HEK293 (cell line): ENCODE data around the gene JPH3.

Experiments used
- CTCF ChIA-PET: fragments of 350-600 bp; formaldehyde crosslinking; extraction: SDS; loops from one replicate; lab custom pipeline; 2021; ENCODE audit warnings: antibody characterized with exemption; lab: Yijun Ruan, JAX
- POLR2A ChIA-PET: fragments of 300-600 bp; formaldehyde crosslinking; extraction: SDS; loops from one replicate; lab custom pipeline; 2020; ENCODE audit warnings: antibody characterized with exemption, inconsistent platforms; lab: Yijun Ruan, JAX
- H3K27ac ChIP-seq: fragments of 200-500 bp; sonication (Bioruptor generic); 2 replicates; pipeline ENCODE4 v1.5.1; 2014; ENCODE audit warnings: low read depth, low read length, control low read depth, inconsistent platforms; ENCODE audit errors: extremely low read depth
- H3K36me3 ChIP-seq, 2 experiments: fragments of 200-500 bp in 1 of 2; sonication (Bioruptor generic) in 1 of 2; 1 replicate in 1 of 2; 2 replicates in 1 of 2; pipeline ENCODE4 v1.5.1; 2014 to 2017; ENCODE audit warnings: inconsistent platforms in 2 of 2, low read length in 2 of 2; ENCODE audit not compliant: control insufficient read depth in 2 of 2, insufficient read depth in 1 of 2
- H3K4me1 ChIP-seq: fragments of 200-500 bp; sonication (Bioruptor generic); 2 replicates; pipeline ENCODE4 v1.5.1; 2014; ENCODE audit warnings: mild to moderate bottlenecking, low read length, inconsistent platforms; ENCODE audit not compliant: control insufficient read depth, insufficient read depth
- H3K4me3 ChIP-seq: 2 replicates; pipeline ENCODE4 v1.5.1; 2011; ENCODE audit warnings: low read depth, mild to moderate bottlenecking, control low read depth, low read length, moderate library complexity
- H3K9me3 ChIP-seq: fragments of 200-500 bp; sonication (Bioruptor generic); 2 replicates; pipeline ENCODE4 v1.5.1; 2014; ENCODE audit warnings: low read depth, low read length, inconsistent platforms; ENCODE audit not compliant: control insufficient read depth, insufficient read depth
- KLF9 ChIP-seq: fragments of 450-650 bp; formaldehyde crosslinking; IDR thresholded peaks from 2 replicates; pipeline ENCODE4 v1.5.1; 2016; ENCODE audit warnings: missing biosample characterization, missing genetic modification characterization, low read depth
- ZNF140 ChIP-seq: fragments of 450-650 bp; formaldehyde crosslinking; IDR thresholded peaks from 2 replicates; pipeline ENCODE4 v1.5.1; 2016; ENCODE audit warnings: missing biosample characterization, missing genetic modification characterization
- ZNF501 ChIP-seq: fragments of 450-650 bp; formaldehyde crosslinking; IDR thresholded peaks from 2 replicates; pipeline ENCODE4 v1.5.1; 2016; ENCODE audit warnings: missing biosample characterization, missing genetic modification characterization
- ZNF610 ChIP-seq: fragments of 450-650 bp; formaldehyde crosslinking; IDR thresholded peaks from 2 replicates; pipeline ENCODE4 v1.5.1; 2016; ENCODE audit warnings: missing biosample characterization, missing genetic modification characterization, borderline replicate concordance
- TF ChIP-seq, protein P1 (sequence below): fragments of 450-650 bp; formaldehyde crosslinking; IDR thresholded peaks from 2 replicates; pipeline ENCODE4 v1.5.1; 2016; ENCODE audit warnings: missing biosample characterization, missing genetic modification characterization
- TF ChIP-seq, protein P2 (sequence below): fragments of 450-650 bp; formaldehyde crosslinking; IDR thresholded peaks from 2 replicates; pipeline ENCODE4 v1.5.1; 2016; ENCODE audit warnings: missing biosample characterization, missing genetic modification characterization, borderline replicate concordance
- TF ChIP-seq, protein P3 (sequence below): fragments of 450-650 bp; formaldehyde crosslinking; IDR thresholded peaks from 2 replicates; pipeline ENCODE4 v1.5.1; 2017; ENCODE audit warnings: missing biosample characterization, mild to moderate bottlenecking, missing genetic modification characterization, moderate library complexity
- TF ChIP-seq, protein P4 (sequence below): fragments of 450-650 bp; formaldehyde crosslinking; IDR thresholded peaks from 2 replicates; pipeline ENCODE4 v1.5.1; 2017; ENCODE audit warnings: missing biosample characterization, missing genetic modification characterization

The JPH3 gene

DNA sequence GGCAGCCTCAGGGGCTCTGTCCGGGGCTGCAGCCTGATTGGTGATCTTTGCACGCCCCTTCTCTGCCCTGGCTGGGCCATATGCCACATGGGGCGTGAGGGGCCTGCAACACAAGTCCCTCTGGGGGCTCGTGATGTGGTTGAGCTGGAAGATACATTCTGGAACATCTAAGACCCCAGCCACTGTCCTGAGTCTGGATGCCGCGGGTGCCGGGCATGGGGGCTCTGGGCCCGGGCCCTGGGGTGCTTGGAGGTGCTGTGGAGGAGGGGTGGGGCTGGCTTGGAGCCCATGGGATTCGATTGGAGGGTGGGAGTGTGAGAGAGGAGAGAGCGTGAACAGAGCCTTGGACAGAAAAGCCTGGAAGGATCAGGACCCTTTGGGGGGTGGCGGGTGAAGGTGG, 39.4 kb downstream of the JPH3 start:
- ChIA-PET POLR2A (no interaction called here), CTCF (no interaction called here)
- H3K36me3 ChIP-seq: peaks cover 0 to 7% of the 10 kb centered on the region in 2 experiments; a peak in 1 of 3 replicates
- H3K27ac ChIP-seq: no peak overlapping the region
- H3K9me3 ChIP-seq: no peaks in the 10 kb centered on the region
- TF ChIP-seq, protein P1, sequence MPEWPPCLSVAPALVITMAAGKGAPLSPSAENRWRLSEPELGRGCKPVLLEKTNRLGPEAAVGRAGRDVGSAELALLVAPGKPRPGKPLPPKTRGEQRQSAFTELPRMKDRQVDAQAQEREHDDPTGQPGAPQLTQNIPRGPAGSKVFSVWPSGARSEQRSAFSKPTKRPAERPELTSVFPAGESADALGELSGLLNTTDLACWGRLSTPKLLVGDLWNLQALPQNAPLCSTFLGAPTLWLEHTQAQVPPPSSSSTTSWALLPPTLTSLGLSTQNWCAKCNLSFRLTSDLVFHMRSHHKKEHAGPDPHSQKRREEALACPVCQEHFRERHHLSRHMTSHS (tag by site-specific recombination): no peak
- TF ChIP-seq, all 188 proteins: peak for 0
- Histone ChIP-seq H3K4me1 (no peaks in the 10 kb centered on the region), H3K4me3 (no peak overlapping the region)

DNA sequence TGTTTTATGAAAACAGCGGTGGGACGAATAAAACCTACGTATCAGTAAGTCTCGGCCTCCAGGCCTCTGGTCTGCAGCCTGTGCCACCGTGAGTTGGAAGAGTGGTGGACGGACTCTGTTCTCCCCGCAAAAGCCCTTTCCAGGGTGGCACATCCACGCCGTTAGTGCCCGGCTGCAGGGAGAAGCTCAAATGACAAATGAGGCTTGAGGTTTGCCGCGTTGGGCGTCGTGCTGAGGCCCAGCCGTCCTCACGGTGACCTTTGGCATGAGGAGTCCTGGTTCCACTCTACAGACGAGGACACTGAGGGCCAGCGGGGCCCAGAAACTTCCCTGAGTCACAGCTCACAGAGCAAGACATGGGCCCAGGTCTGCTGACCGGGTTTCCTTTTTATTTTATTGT, 40.2 kb downstream of the JPH3 start:
- no peaks in the 10 kb centered on the region for H3K4me1 ChIP-seq
- H3K27ac ChIP-seq: no peak overlapping the region
- peaks cover 0 to 7% of the 10 kb centered on the region in 2 experiments; a peak in 1 of 3 replicates for H3K36me3 ChIP-seq
- H3K9me3 ChIP-seq: no peaks in the 10 kb centered on the region
- no peak for TF ChIP-seq ZNF140 (tag by site-specific recombination)
- TF ChIP-seq KLF9 (tag by site-specific recombination): no peak
- TF ChIP-seq, protein P2, sequence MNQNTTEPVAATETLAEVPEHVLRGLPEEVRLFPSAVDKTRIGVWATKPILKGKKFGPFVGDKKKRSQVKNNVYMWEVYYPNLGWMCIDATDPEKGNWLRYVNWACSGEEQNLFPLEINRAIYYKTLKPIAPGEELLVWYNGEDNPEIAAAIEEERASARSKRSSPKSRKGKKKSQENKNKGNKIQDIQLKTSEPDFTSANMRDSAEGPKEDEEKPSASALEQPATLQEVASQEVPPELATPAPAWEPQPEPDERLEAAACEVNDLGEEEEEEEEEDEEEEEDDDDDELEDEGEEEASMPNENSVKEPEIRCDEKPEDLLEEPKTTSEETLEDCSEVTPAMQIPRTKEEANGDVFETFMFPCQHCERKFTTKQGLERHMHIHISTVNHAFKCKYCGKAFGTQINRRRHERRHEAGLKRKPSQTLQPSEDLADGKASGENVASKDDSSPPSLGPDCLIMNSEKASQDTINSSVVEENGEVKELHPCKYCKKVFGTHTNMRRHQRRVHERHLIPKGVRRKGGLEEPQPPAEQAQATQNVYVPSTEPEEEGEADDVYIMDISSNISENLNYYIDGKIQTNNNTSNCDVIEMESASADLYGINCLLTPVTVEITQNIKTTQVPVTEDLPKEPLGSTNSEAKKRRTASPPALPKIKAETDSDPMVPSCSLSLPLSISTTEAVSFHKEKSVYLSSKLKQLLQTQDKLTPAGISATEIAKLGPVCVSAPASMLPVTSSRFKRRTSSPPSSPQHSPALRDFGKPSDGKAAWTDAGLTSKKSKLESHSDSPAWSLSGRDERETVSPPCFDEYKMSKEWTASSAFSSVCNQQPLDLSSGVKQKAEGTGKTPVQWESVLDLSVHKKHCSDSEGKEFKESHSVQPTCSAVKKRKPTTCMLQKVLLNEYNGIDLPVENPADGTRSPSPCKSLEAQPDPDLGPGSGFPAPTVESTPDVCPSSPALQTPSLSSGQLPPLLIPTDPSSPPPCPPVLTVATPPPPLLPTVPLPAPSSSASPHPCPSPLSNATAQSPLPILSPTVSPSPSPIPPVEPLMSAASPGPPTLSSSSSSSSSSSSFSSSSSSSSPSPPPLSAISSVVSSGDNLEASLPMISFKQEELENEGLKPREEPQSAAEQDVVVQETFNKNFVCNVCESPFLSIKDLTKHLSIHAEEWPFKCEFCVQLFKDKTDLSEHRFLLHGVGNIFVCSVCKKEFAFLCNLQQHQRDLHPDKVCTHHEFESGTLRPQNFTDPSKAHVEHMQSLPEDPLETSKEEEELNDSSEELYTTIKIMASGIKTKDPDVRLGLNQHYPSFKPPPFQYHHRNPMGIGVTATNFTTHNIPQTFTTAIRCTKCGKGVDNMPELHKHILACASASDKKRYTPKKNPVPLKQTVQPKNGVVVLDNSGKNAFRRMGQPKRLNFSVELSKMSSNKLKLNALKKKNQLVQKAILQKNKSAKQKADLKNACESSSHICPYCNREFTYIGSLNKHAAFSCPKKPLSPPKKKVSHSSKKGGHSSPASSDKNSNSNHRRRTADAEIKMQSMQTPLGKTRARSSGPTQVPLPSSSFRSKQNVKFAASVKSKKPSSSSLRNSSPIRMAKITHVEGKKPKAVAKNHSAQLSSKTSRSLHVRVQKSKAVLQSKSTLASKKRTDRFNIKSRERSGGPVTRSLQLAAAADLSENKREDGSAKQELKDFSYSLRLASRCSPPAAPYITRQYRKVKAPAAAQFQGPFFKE: no peak
- no peak for TF ChIP-seq ZNF610 (tag by site-specific recombination)
- TF ChIP-seq, protein P1 (tag by site-specific recombination): no peak
- ChIA-PET CTCF (no interaction called here), POLR2A (no interaction called here)
- no peak overlapping the region for H3K4me3 ChIP-seq

DNA sequence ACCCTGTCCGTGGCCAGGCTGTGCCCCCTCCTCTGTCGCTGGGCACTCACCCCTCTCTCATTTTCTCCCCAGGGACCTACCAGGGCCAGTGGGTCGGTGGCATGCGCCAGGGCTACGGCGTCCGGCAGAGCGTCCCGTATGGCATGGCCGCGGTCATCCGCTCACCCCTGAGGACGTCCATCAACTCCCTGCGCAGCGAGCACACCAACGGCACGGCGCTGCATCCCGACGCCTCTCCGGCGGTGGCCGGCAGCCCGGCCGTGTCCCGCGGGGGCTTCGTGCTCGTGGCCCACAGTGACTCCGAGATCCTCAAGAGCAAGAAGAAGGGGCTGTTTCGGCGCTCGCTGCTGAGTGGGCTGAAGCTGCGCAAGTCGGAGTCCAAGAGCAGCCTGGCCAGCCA, 41.9 kb downstream of the JPH3 start:
- Histone ChIP-seq H3K4me3 (no peak overlapping the region), H3K27ac (no peak overlapping the region), H3K9me3 (no peaks in the 10 kb centered on the region), H3K36me3 (peaks cover 0 to 7% of the 10 kb centered on the region in 2 experiments; a peak in 1 of 3 replicates), H3K4me1 (no peaks in the 10 kb centered on the region)
- POLR2A ChIA-PET: no interaction called here
- CTCF ChIA-PET: no interaction called here
- TF ChIP-seq, protein P3, sequence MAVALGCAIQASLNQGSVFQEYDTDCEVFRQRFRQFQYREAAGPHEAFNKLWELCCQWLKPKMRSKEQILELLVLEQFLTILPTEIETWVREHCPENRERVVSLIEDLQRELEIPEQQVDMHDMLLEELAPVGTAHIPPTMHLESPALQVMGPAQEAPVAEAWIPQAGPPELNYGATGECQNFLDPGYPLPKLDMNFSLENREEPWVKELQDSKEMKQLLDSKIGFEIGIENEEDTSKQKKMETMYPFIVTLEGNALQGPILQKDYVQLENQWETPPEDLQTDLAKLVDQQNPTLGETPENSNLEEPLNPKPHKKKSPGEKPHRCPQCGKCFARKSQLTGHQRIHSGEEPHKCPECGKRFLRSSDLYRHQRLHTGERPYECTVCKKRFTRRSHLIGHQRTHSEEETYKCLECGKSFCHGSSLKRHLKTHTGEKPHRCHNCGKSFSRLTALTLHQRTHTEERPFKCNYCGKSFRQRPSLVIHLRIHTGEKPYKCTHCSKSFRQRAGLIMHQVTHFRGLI (tag by site-specific recombination): no peak
- TF ChIP-seq, protein P4, sequence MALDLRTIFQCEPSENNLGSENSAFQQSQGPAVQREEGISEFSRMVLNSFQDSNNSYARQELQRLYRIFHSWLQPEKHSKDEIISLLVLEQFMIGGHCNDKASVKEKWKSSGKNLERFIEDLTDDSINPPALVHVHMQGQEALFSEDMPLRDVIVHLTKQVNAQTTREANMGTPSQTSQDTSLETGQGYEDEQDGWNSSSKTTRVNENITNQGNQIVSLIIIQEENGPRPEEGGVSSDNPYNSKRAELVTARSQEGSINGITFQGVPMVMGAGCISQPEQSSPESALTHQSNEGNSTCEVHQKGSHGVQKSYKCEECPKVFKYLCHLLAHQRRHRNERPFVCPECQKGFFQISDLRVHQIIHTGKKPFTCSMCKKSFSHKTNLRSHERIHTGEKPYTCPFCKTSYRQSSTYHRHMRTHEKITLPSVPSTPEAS (tag by site-specific recombination): no peak
- TF ChIP-seq ZNF501 (tag by site-specific recombination) (no peak), ZNF610 (tag by site-specific recombination) (no peak)
